GM21447 (cell line): ENCODE measurements around the gene BAIAP2.
"Not testable (repeated sequence)": the region's sequence is repeated elsewhere in the genome, so short reads cannot be mapped to it uniquely, and the experiment has no call there.

Experiments used
- ATAC-seq: cut with Tn5 transposase; IDR thresholded peaks from one replicate; pipeline ENCODE4 v1.9.1; 2021; ENCODE audit not compliant: unreplicated experiment

Gene BAIAP2

DNA sequence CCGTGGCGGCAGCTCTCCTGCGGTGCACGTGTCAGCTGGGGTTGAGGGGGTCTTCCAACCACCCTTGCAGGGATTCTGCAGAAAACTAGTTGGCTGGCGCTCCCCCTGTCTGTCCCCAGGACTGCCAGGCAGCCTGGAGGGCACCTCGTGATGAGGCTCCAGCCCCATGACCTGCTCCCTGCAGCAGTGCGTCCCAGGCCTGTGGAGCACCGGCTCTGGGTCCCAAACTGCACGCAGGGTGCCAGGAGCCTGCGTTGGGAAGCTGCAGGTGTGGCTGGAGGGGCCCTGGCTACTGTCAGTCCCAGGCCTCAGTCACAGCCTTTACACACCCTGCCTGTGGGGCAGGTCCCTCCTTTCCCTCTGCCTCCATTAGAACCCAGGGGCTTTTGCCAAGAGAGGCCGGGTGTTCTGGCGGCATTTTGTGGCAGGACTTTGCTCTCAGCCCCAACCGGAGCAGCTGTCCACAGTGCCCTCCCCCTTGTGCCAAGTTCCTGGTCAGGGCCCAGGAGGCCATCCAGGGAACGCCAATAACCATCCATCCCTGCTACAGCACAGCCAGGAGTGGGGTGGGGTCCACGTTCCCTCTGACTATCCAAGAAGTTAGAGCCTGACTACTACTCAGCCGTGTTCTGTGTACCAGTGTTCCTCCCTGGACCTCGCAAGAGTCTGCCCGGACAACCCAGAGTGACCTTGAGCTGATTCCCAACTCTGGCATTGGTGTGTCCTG, 34.2 kb upstream of the BAIAP2 start:
- ATAC-seq, result no peak

DNA sequence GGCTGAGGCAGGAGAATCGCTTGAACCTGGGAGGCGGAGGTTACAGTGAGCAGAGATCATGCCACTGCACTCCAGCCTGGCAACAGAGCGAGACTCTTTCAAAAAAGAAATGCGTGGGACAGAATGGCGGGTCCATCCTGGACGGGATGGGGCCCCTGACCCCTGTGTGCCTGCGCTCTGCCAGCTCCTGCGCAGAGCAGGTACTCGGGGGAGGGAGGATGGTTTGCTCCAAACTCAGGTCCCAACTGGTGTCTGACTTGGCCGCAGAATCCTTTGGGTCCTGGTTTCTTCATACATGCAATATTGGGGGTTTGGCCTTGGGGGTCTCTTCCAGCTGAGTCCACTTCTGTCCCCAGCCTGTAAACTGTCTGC, 33.0 kb upstream of the BAIAP2 start:
- no peak for ATAC-seq

DNA sequence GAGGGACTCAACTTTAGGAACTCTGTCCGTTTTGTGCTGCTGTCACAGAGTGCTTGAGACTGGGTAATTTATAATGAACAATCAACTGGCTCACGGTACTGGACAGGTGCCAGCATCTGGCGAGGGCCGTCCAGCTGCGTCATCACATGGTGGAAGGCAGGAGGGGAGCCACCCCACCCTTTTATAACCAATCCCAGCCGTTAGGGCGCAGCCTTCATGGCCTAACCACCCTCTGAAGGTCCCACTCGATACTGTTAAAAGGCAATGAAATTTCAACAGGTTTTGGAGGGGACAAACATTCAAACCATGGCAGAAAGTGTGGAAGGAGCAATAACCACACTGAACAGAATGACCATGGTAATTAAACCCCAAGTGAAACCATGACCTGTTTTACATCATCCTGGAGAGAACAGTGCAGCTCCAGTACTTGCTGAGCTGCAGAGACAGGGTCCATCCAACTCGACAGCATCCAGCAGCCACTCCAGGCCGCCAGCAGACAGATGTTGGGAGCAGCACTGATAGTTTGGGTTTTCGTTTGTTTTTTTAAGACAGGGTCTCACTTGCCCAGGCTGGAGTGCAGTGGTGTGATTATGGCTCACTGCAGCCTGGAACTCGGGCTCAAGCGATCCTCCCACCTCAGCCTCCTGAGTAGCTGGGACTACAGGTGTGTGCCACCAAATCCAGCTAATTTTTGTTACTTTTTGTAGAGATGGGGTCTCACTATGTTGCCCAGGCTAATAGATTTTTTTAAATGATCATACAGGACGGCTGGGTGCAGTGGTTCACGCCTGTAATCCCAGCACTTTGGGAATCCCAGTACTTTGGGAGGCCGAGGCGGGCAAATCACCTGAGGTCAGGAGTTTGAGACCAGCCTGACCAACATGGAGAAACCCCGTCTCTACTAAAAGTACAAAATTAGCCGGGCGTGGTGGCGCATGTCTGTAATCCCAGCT, 32.3 kb upstream of the BAIAP2 start:
- no peak for ATAC-seq

DNA sequence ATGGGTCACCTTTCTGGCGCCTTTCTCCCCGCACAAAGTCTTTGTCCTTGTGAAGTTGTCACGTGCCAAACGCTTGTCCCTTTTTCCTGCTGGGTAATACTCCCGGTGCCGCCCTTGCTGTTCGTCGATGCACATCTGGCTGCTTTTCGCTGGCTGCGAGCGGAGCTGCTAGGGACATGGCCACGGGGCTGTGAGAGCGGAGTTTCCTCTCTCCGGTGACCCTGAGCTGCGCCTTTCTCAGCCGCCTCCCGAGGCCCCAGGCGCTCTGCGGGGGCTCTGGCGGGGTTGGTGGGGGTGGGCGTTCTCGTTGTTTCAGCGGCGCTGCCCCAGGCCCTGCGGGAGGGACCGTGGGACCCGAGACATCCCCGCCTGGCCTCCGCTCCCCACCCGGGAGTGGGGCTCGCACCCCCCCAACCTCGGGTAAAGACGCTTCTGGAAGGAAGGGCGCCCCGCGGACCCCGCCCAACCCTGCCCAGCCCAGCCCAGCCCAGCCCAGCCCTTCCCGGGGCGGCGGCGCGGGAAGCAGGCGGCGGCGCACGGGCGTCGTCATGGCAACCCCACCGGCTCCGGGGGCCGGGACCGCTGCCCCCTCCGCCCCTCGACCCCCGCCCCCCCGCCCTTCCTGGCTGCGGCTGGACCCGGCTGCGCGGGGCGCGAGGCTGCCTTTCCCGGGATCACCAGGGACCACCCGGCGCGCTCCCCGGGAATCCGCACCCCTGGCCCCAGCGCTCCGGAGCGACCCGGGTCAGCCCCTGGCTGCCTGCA, 31.1 kb upstream of the BAIAP2 start:
- ATAC-seq, result no peak

DNA sequence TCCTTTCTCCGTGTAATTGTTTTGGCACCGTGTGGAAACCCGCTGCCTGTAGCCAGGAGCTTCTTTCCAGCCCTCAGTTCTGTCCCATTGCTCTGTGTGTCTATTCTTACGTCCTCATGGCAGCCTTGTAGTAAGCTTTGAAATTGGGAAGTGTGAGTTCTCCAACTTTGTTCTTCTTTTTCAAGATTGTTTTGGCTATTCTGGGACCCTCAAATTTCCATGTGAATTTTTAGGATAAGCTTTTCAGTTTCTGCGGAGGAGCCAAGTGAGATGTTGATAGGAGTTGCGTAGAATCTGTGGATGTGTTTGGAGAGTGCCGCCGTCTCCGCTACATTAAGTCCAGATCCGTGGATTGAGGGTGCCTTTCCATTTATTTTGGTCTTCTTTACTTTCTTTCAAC, 28.1 kb upstream of the BAIAP2 start:
- ATAC-seq, result no peak

DNA sequence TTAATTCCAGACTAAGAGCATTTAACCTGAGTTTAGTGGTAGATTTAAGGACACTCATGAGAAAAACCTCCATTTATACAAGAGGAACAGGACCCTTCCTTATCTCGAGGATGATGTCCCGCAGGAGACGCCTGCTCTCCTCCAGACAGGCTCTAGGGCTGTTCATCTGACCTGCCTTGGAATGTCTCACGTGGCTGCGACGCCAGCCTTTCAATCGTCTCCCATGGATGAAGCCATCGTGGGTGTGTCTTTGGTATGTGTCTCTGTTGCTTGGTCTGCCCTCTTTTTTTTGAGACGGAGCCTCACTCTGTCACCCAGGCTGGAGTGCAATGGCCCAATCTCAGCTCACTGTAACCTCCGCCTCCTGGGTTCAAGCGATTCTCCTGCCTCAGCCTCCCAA, 26.8 kb upstream of the BAIAP2 start:
- no peak for ATAC-seq

DNA sequence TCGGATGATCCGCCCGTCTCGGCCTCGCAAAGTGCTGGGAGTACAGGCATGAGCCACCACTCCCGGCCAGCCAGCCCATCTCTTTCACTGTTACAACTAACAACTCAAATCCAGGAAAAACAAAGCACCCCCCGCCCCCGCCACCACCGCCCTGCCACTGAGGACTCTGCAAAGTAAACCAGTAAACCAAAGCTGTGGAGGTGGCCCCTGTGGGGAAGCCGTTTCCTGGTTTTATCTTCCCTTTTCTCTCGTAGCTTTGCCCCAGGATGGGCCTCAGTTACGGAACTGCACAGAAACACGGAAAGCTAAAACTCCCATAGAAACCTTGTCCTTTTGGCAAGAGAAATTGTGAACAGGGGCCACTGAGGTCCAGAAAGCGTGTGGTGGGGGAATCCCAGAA, 25.8 kb upstream of the BAIAP2 start:
- no peak for ATAC-seq

DNA sequence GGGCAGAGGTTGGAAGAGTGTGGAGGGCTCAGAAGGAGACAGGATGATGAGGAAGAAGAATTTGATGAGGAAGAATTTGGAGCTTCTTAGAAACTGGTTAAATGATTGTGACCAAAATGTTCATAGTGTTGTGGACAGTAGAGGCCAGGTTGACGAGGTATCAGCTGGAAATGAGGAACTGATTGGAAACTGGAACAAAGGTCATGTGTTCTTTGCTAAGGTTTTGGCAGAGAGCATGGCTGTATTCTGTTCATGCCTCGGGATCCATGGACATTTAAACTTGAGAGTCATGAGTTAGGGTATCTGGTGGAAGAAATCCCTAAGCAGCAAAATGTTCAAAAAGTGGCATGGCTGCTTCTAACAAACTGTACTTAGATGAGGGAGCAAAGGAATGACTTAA, 24.0 kb upstream of the BAIAP2 start:
- ATAC-seq, result no peak

- no peak for ATAC-seq
Observed at GRCh38 chr17:81011951-81012350, 23.0 kb upstream of the BAIAP2 start.

DNA sequence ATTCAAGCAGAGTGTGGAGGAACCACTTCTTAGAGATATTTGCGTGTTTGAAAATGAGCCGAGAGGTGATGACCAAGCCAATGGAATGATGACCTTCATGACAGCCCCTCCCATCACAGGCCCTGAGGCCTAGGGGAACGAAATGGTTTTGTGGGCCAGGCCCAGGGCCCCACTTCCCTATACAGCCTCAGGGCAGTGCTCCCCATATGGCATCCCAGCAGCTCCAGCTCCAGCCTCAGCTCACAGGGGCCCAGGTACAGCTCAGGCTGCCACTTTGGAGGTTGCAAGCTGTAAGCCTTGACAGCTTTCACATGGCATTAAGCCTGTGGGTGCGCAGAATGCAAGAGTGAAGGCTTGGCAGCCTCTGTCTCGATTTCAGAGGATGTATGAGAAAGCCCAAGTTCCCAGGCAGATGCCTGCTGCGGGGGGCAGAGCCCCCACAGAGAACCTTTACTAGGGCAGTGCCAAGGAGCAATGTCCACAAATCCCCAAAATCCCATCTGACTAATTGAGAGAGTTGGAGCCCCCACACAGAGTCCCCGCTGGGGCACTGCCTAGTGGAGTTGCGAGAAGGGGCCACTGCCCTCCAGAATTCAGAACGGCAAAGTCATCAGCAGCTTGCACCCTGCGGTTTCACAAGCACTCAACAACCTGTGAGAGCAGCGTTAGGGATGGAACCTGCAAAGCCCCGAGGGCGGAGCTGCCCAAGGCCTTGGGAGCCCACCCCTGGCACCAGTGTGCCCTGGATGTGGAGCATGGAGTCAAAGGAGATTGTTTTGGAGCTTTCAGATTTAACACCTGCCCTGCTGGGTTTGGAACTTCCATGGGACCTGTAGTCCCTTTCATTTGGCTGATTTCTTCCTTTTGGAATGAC, 22.1 kb upstream of the BAIAP2 start:
- ATAC-seq, result no peak

DNA sequence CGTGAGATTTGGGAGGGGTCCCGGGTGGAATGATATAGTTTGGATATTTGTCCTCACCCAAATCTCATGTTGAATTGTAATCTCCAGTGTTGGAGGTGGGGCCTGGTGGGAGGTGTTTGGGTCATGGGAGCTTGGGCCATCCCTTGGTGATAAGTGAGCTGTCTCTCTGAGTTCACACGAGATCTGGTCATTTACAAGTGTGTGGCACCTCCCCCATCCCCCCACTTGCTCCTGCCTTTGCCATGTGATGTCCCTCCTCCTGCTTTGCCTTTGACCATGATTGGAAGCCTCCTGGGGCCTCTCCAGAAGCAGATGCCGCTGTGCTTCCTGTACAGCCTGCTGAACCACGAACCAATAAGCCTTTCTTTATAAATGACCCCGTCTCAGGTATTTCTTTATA, 21.3 kb upstream of the BAIAP2 start:
- no peak for ATAC-seq

DNA sequence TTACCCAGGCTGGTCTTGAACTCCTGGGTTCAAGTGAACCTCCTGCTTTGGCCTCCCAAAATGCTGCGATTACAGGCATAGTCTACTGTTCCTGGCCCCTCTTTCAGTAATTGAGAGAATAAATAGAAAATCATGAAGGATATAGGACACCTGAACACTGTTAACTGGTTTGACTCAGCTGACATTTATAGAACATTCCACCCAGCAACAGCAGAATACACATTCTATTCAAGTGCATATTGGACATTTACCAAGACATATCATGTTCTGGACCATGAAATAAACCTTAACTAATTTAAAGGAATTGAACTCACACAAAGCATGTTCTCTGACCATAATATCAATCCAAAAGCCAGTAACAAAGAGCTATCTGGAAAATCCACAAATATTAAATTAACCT, 19.8 kb upstream of the BAIAP2 start:
- ATAC-seq, result no peak

DNA sequence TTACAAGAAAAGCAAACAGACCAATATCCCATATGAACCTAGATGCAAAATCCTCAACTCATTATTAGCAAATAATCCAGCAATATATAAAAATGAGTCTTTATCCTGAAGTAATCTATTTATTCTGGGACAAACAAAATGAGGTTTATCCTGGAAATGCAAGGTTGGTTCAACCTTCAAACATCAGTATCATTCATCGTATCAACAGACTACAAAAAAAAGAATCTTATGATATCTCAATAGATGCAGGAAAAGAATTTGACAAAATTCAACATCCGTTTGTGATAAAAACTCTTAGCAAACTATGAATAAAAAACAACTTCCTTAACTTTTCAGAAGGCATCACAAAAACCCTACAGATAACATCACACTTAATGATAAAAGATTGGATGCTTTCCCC, 18.4 kb upstream of the BAIAP2 start:
- ATAC-seq, result no peak

GRCh38 chr17:81017330-81017729, 17.6 kb upstream of the BAIAP2 start:
- ATAC-seq, result not testable (repeated sequence)

- ATAC-seq, result no peak
Observed at GRCh38 chr17:81018044-81018802, 16.7 kb upstream of the BAIAP2 start.

DNA sequence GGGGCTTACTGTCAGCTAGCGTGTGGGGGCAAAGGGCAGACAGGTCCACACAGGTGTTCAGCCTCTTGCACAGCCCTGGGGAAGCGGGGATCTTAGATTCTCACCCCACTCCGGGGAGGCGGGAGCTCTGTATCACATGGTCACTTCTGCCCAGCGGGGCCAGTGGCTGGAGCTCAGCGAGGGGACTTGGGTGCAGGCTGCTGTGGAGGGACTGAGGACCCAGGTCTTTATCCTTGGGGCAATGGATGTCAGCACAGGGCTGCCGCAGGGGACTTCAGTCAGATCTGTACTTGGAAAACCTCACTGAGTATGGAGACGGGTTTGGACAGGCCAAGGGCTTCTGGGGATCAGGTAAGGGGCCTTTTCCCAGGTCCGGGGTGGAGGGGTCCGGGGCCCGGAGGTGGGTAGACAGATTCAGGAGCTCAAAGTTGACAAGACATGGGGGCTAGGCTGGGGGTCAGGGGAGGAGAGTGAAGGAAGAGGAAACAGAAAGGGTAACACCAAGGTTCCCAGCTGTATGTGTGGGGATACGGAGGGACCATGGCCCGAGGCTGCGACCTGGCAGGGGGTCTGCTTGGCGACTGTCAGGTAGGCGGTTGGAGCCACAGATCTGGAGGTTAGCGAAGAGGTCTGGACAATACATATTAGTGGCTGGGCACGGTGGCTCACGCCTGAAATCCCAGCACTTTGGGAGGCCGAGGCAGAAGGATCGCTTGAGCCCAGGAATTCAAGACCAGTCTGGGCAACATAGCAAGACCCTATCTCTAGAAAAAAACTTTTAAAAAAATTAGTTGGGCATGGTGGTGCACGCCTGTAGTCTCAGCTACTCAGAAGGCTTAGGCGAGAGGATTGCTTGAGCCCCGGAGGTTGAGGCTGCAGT, 15.1 kb upstream of the BAIAP2 start:
- ATAC-seq, result no peak

GRCh38 chr17:81020443-81020766, 14.5 kb upstream of the BAIAP2 start:
- no peak for ATAC-seq

DNA sequence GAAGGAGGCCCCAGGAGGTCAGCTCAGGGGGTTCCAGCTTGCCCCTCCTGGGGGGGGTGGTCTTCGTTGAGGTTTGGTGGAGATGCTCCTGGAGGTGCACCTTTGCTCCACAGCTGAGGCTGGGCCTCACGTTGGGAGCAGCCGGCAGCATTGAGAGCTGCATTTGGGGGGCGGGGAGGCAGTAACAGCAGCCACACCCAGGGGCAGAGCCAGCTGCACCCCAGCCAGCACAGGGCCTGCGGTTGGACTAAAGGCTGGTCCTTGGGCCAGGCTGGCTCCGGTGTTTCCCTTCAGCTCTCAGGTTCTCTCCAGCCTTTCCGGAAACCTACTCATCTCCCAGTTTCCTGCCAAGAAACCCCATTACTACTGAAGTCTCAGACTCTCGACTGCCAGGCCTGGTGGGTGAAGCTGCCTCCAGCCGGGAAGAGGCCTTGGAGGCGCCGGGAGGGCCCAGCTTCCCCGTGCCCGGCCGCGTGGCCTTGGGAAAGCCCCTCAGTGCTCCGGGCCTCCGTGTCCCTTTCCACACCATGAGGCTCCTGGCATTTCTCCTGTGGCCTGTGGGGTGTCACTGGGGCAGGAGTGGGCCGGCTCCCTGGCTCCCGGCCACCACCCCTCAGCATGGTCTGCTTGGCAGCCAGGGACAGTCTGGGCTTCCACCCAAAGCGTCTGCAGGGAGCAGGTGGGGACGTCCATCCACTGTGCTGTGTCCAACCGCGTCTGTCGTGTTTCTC, 14.0 kb upstream of the BAIAP2 start:
- no peak for ATAC-seq
